Skin of body (tissue), 2 donors: ENCODE measurements around the gene PLEKHM1. TPM values are rescaled to one million over a fixed set of nuclear protein-coding genes. Genes with fewer than 3 reads are reported as not detected.
A peak's percentile ranks its signal among the peaks of the same experiment; 100 is the strongest.
"Not testable (repeated sequence)": the region's sequence is repeated elsewhere in the genome, so short reads cannot be mapped to it uniquely, and the experiment has no call there.

Experiments
- DNase-seq: peaks from one replicate; lab custom pipeline; 2025; lab: John Stamatoyannopoulos, UW
- total RNA-seq: library from RNA; depleted of rRNA; stranded (reverse); fragments of >200 nt; gene quantifications from one replicate; pipeline ENCODE4 v1.2.3, GENCODE V29; 2014

The PLEKHM1 gene
- 14.9 TPM for total RNA-seq

DNA sequence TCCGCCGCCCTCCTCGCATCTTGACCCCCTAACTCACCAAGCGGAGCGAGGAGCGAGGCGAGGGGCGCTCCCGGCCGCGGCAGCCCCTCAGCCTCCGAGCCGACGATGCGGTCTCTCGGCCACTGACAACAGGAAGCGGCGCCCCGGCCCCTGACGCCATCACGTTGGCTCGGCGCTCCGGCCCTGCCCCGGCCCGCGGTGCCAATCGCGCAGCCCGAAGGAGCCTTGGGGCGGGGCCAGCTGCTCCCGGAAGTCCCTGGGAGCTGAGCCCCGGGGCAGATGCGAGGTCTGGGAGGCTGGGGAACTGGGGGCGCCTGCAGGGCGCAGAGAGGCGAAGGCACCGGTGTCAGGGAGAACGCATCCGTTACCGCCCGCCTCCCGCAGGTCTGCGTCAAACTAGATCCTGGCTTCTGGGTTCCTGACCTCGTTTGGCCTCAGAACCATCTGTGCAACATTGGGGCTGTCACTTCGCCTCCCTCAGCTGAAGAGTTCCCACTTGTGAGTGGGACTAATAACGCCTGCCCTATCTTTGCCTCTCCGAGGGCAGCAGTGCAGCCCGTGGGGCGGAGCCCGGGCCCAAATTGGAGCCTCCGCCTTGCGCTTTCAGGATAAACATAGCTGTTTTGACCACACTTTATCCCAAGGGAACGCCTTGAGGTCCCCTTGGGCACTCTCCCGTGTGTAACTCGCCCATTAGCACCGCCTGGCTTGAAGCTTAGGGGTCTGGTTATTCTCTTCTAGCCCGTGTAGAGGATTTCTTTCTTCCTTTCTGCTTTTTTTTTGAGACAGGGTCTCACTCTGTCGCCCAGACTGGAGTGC is at the start of gene PLEKHM1:
PLEKHM1 (minus strand) TSS at position 107 of the 819 bp plus-strand sequence. CDS start 8,237 bp downstream, outside the sequence.
- peak; percentile 15 for DNase-seq

- DNase-seq = not testable (repeated sequence)
Observed at GRCh38 chr17:45538168-45538567, 47.6 kb upstream of the PLEKHM1 start.

- not testable (repeated sequence) for DNase-seq
Observed at GRCh38 chr17:45506072-45506471, 15.6 kb upstream of the PLEKHM1 start.

GRCh38 chr17:45505183-45505582 is 14.7 kb upstream of the PLEKHM1 start:
- DNase-seq = not testable (repeated sequence)

GRCh38 chr17:45501092-45501707 is 10.7 kb upstream of the PLEKHM1 start:
- not testable (repeated sequence) for DNase-seq

DNA sequence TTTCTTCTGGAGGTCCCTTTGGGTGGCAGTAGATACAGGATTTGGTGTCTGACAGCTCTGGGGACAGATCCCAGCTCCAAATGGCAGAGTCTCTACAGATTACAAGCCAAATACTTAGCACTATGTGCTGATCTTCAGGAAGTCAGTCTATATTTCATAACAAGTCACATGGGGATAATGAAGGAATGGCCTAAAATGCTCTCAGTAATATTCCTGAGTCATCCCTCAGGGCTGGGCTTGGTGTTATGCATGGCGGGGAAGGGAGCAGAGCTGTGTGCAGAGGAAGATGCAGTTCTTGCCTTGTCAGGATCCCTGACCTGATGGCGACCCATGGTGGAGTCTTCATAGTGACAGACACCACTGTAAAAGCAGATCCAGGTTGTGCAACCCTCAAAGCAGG is 10.0 kb upstream of the PLEKHM1 start:
- not testable (repeated sequence) for DNase-seq

GRCh38 chr17:45499208-45499607 is 8.7 kb upstream of the PLEKHM1 start:
- DNase-seq = not testable (repeated sequence)

- not testable (repeated sequence) for DNase-seq
Observed at GRCh38 chr17:45498377-45498776, 7.9 kb upstream of the PLEKHM1 start.

GRCh38 chr17:45497449-45497848 is 6.9 kb upstream of the PLEKHM1 start:
- DNase-seq = not testable (repeated sequence)

- not testable (repeated sequence) for DNase-seq
Observed at GRCh38 chr17:45496507-45496906, 6.0 kb upstream of the PLEKHM1 start.

DNA sequence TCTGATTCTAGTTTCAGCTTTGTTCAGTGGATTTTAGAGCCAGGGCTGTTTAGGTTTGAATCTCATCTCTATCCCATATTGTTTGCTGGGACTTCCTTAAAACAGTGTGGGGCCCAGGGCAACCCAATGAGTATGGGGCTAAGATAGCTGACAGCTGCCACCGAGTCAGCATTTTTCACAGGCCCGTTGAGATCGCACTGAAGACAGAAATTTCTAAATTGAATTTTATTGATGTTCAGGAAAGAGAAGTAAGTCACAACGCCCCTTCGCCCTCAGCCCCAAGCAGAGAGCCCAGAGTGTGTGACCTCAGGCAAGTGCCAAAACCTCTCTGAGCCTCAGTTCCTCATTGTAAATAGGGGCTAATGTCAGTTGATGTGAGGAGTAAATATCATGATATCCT is 4.0 kb upstream of the PLEKHM1 start:
- not testable (repeated sequence) for DNase-seq

DNA sequence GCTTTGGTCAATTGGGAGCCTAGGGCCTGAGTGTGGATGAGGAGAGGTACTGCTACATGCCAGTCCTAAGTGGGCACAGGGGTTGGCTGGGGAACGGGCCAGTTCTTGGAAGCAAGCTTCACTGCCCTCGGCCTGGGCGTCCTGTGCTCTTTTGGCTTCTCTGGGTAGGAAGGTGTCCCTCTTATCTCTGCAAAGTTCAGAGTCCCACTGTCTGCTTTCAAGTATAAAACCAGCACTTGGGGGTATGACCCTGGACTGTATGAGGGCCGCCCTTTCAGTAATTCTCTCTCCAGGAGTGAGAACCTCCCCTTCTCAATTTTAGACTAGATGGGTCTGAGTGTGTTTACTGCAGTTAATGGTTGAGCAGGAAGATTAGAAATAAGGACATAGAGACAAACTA is 1.6 kb upstream of the PLEKHM1 start:
- DNase-seq = not testable (repeated sequence)

- not testable (repeated sequence) for DNase-seq
Observed at GRCh38 chr17:45490198-45490597, 323 bp downstream of the PLEKHM1 start.

DNA sequence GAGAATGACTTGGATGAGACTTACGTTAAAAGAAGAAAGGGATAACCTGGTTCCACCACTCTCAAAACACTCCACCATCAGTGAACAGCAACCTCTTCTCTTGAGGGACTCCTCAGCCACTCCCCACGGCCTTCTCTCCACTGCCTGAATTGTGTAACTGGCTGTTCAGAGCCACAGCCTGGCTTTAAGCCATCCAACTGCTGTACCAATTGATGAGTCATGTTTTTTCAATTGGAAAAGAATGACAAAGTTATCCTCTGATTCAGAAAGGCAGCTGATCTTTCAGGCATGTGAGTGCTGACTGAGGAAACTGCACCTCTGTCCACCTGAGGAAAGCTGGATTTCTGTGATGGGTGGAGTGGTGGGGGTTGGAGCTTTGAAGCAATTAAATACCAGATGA is 2.8 kb downstream of the PLEKHM1 start:
- DNase-seq = peak; percentile 42

DNA sequence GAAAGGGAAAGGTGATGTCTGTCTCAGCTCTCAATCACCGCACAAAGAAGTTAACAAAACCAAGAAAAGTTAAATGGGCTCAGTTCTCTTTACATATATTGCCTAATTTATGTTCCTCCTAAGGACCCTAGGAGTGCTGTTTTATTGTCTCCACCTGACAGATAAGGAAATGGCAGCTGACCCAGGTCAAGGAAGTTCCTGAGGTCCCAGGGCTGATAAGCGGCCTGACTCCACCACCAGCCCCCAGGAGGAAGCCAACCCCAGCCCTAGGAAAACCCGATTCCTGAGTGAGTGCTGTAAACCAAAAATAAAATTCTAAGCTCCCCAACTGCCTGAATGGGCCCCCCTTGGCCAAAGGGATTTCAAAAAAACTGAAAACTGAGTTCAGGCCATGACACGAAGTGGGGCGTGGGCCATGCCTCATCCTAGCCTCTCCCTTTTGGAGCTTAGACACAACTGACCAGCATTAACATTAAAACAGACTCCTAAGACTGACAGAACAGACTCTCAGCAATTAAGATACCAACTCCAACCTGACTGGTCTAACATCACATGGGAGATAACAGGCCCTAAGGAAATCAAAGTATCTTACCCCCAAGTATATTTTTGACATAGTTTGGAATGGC is 6.8 kb downstream of the PLEKHM1 start:
- DNase-seq = not testable (repeated sequence)

- DNase-seq = not testable (repeated sequence)
Observed at GRCh38 chr17:45483177-45483576, 7.3 kb downstream of the PLEKHM1 start.

DNA sequence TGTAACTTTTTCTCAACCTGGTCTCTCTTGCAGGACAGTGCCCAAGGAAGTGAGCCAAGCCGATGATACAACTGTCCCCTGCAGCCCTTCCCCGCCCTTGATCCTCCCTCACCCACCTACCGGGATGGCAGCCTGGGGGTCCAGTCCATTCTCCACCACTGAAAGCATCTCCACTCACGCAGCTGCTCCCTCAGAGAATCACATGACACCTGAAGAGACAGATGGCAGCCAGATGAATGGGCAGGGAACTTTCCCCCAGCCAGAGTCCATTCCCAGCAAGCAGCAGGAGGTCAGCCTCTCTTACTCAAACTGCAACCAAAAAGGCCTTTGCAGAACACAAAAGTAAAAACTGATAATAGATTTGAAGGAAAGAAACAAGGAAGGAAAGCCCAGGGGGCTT is 8.2 kb downstream of the PLEKHM1 start:
- not testable (repeated sequence) for DNase-seq

- DNase-seq = not testable (repeated sequence)
Observed at GRCh38 chr17:45475436-45475835, 15.1 kb downstream of the PLEKHM1 start.

GRCh38 chr17:45472249-45472648 is 18.3 kb downstream of the PLEKHM1 start:
- not testable (repeated sequence) for DNase-seq

DNA sequence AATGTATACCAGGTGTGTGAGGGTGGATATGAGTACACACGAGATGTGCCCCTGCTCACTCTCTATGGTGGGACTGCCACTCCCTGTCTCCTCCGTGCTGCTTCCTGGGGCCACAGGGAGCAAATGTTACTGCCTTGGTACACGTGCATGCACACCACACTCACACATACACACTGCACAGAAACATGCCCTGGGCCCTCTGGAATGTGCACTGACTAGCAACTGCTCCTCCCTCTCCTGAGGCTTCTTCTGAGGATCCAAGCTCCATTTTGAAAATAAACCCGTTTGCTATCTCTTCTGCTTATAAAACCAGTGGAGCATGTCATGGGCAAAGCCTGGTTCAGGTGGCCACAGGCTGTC is 21.3 kb downstream of the PLEKHM1 start:
- DNase-seq = not testable (repeated sequence)

DNA sequence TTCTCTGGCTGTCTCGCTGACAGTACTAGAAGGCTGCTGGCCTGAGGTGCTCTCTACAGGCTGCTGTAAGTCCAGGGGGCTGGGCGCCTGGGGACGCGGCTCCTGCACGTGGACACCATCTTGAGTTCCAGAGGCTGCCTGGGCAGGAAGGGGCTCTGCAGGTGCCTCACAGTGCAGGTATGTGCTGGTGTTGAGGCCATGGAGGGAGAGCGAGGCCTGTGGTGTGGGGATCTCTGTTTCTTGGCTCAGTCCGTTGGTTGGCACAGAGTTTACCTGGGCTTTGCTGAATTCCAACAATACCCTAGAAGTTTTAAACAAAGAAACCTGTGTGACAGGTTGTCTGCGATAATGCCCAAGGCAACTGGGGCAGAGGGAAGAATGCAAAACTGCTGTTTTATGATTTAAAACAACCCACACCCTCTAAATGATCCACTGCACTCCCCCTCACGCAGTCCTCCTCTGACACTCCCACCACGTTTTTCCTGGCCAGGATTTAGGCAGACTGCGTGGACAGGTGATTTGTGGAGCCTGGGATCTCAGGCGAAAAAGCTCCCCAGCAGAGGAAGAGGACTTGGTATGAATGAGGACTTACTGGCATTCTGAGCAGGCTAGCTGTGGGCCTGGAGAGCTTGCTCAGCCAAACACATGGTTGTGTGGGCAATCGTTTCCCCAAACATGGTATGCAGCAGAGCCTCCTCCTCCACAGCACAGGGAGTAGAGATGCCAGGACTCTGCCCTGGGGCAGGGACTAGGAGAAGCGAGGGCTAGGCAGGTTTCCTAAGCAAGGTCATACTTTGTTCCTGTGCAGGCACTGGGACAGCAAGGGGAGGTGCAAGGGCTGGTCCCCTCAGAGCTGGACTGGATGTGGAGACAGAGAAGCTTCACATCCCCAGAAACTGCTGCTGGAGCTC is 22.0 kb downstream of the PLEKHM1 start:
- DNase-seq = not testable (repeated sequence)
